ENCODE measurements around the gene NOM1.
"Not testable (repeated sequence)": the region's sequence is repeated elsewhere in the genome, so short reads cannot be mapped to it uniquely, and the experiment has no call there.

The NOM1 gene

DNA sequence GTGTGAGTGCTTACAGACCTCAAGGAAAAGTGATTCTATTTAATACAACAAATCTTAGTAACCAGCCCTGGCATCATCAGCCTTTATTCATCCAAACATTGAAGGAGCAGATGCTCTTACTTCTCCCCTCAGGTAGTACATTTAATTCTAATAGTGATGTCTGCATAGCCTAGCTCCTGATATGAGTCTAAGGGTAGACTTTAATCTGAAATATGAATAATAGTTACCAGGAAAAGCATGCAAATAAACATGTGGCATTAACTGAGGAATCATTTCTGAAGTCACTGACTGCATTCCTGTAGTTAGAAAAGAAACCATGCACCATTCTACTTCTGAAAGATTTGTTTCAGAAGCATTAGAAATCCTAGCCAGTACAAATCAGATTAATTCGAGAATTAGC lies 30.9 kb upstream of the NOM1 start:
- TF ChIP-seq, protein P1, sequence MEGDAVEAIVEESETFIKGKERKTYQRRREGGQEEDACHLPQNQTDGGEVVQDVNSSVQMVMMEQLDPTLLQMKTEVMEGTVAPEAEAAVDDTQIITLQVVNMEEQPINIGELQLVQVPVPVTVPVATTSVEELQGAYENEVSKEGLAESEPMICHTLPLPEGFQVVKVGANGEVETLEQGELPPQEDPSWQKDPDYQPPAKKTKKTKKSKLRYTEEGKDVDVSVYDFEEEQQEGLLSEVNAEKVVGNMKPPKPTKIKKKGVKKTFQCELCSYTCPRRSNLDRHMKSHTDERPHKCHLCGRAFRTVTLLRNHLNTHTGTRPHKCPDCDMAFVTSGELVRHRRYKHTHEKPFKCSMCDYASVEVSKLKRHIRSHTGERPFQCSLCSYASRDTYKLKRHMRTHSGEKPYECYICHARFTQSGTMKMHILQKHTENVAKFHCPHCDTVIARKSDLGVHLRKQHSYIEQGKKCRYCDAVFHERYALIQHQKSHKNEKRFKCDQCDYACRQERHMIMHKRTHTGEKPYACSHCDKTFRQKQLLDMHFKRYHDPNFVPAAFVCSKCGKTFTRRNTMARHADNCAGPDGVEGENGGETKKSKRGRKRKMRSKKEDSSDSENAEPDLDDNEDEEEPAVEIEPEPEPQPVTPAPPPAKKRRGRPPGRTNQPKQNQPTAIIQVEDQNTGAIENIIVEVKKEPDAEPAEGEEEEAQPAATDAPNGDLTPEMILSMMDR (IDR thresholded peaks at IDR 0.05; ENCODE audit: low read depth, low read length), result no peak
- DNase-seq, result no peak
- Histone ChIP-seq H3K27me3 (ENCODE audit: insufficient read depth, low read depth, severe bottlenecking) (no peaks in the 10 kb centered on the region), H3K4me3 (ENCODE audit: low read depth, low read length) (no peak overlapping the region), H3K27ac (no peak overlapping the region), H3K9me3 (ENCODE audit: severe bottlenecking) (peaks cover 4% of the 10 kb centered on the region), H3K36me3 (no peaks in the 10 kb centered on the region)

DNA sequence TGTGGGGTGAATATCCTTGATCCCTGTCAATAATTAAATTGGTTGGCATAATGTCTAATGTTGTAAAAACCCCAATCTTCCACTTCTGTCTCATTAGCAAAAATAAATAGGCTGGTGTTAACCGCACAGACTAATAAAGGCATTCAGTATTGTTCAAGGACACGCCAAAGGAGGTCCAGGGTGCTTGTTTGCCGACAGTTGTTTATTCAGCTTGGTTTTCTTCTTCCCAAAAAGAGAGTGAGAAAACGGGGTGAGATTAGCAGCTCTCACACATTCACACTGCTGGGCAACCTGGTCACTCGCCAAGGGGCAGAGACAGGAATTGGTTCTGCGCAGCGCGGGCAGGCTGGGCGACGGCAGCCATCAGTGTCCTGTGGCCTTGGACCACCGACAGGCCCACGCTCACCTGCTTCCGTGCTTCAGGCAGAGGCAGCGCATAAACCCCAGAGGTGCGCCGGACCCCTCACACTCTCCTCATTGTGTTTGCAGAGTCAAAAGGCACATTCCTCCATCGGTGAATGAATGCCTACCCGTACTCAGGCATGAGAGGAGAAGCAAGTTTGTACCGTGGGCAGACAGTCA lies 30.3 kb upstream of the NOM1 start:
- no peak overlapping the region for H3K4me3 ChIP-seq (ENCODE audit: low read depth, low read length)
- no peaks in the 10 kb centered on the region for H3K27me3 ChIP-seq (ENCODE audit: insufficient read depth, low read depth, severe bottlenecking)
- no peak overlapping the region for H3K27ac ChIP-seq
- TF ChIP-seq, protein P1 (IDR thresholded peaks at IDR 0.05; ENCODE audit: low read depth, low read length), result no peak
- no peaks in the 10 kb centered on the region for H3K36me3 ChIP-seq
- peaks cover 4% of the 10 kb centered on the region for H3K9me3 ChIP-seq (ENCODE audit: severe bottlenecking)
- DNase-seq, result no peak

DNA sequence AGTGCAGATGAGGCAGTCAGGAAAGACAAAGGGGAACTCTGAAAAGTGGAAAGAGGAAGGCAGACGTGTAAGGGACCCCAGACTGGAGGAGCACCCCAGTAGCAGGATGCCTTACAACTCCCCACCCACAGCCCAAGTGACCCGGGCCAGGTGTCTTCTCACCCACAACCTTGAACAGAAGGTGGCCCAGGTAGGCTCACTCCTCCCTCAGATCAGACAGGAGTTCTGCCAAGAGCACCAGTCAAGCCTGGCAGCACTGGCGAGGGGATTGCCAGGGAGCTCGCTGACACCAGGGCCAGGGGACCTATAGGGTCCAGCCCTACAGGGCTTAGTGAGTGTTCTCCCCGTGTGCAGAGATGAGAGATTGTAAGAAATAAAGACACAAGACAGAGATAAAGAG lies 29.4 kb upstream of the NOM1 start:
- Histone ChIP-seq H3K36me3 (no peaks in the 10 kb centered on the region), H3K27me3 (ENCODE audit: insufficient read depth, low read depth, severe bottlenecking) (no peaks in the 10 kb centered on the region), H3K27ac (no peak overlapping the region), H3K9me3 (ENCODE audit: severe bottlenecking) (no peaks in the 10 kb centered on the region), H3K4me3 (ENCODE audit: low read depth, low read length) (no peak overlapping the region)
- DNase-seq, result no peak
- TF ChIP-seq, protein P1 (IDR thresholded peaks at IDR 0.05; ENCODE audit: low read depth, low read length), result no peak

DNA sequence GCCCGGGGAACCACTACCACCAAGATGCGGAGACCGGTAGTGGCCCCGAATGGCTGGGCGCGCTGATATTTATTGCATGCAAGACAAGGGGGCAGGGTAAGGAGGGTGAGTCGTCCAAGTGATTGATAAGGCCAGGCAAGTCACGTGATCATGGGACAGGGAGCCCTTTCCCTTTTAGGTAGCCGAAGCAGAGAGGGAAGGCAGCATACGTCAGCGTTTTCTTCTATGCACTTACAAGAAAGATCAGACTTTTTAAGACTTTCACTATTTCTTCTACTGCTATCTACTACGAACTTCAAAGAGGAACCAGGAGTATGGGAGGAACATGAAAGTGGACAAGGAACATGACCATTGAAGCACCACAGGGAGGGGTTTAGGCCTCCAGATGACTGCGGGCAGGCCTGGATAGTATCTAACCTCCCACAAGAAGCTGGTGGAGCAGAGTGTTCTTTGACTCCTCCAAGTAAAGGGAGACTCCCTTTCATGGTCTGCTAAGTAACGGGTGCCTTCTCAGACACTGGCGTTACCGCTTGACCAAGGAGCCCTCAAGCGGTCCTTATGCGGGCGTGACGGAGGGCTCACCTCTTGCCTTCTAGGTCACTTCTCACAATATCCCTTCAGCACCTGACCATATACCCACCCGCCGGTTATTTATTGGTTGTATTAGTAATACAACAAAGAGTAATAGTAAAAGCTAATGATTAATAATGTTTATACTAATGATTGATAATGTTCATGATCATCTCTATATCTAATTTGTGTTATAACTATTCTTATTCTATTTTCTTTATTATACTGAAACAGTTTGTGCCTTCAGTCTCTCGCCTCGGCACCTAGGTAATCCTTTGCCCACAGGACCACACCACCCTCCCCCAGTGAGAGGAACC lies 28.8 kb upstream of the NOM1 start:
- H3K9me3 ChIP-seq (ENCODE audit: severe bottlenecking); H3K27me3 ChIP-seq (ENCODE audit: insufficient read depth, low read depth, severe bottlenecking); H3K36me3 ChIP-seq; DNase-seq; H3K27ac ChIP-seq; H3K4me3 ChIP-seq (ENCODE audit: low read depth, low read length): not testable (repeated sequence)

DNA sequence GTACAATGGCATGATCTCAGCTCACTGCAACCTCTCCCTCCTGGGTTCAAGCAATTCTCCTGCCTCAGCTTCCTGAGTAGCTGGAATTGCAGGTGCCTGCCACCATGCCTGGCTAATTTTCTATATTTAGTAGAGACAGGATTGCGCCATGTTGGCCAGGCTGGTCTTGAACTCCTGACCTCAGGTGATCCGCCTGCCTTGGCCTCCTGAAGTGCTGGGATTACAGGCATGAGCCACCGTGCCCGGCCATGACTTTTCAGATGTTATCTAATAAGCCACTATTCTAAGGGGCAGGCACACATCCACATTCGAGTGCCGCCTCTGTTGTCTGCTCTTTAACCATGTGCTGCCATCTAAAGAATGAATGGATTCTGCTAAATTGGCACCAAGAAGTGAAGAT lies 27.2 kb upstream of the NOM1 start:
- not testable (repeated sequence) for H3K36me3 ChIP-seq; H3K27me3 ChIP-seq (ENCODE audit: insufficient read depth, low read depth, severe bottlenecking); DNase-seq

DNA sequence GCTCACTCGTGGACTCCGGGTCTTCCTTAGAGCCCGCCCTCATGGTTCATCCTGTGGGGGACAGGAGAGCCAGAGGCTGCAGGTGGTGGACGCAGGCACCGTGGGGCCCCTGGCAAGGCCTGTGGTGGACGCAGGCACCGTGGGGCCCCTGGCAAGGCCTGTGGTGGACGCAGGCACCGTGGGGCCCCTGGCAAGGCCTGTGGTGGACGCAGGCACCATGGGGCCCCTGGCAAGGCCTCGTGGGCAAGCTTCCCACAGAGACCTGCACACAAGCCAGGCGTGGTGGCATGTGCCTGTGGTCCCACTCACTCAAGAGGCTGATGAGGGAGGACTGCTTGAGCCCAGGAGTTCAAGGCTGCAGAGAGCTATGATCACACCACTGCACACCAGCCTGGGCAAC lies 23.7 kb upstream of the NOM1 start:
- not testable (repeated sequence) for H3K4me3 ChIP-seq (ENCODE audit: low read depth, low read length); H3K27me3 ChIP-seq (ENCODE audit: insufficient read depth, low read depth, severe bottlenecking); DNase-seq; H3K36me3 ChIP-seq; H3K9me3 ChIP-seq (ENCODE audit: severe bottlenecking); H3K27ac ChIP-seq

More for the DNA sequence above, 27.2 kb upstream of the NOM1 start:
- not testable (repeated sequence) for H3K9me3 ChIP-seq (ENCODE audit: severe bottlenecking); H3K27ac ChIP-seq; H3K4me3 ChIP-seq (ENCODE audit: low read depth, low read length)

DNA sequence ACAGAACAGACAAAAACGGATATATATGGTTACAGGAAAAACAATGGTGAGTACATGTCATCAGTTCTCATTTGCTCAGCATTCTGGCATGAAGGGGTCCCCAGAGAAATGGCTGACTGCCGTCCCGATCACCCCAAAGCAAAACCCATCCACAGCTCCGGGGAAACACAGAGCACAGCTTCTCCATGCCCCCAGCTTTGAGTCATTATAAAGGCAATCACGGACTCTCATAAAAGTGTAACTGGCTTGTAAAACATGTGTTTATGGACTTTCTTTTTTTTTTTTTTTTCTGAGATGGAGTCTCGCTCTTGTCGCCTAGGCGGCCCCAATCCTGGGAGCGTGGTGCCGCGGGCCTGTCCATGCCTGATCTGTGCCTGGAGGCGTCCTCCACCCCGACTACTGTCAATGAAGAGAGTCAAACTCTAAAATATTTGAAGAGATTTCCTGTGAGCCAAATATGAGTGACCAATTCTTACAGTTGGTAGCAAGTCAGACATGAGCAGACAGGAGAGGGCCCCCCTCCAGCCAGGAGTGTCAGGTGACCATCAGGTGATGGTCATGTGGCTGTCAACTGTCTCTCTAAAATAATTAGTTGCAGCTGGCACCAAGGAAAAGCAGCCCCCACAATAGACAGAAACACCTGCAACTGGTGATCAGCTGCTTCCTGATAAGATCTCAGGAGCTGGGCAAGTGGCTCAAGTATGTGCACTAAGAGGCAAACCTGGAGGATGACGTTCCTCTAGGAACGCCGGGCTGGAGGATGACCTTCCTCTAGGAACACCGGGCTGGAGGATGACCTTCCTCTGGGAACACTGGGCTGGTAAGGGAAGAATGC lies 21.7 kb upstream of the NOM1 start:
- H3K4me3 ChIP-seq (ENCODE audit: low read depth, low read length), result no peak overlapping the region
- H3K9me3 ChIP-seq (ENCODE audit: severe bottlenecking), result no peaks in the 10 kb centered on the region
- no peak overlapping the region for H3K27ac ChIP-seq
- no peaks in the 10 kb centered on the region for H3K27me3 ChIP-seq (ENCODE audit: insufficient read depth, low read depth, severe bottlenecking)
- no peaks in the 10 kb centered on the region for H3K36me3 ChIP-seq
- DNase-seq, result no peak
- TF ChIP-seq, protein P1 (IDR thresholded peaks at IDR 0.05; ENCODE audit: low read depth, low read length), result no peak
